Measurements from ENCODE around the gene TSPEAR. TPM values are rescaled to one million over a fixed set of nuclear protein-coding genes. Genes with fewer than 3 reads are reported as not detected.

The TSPEAR gene
- polyA plus RNA-seq, 1 experiment = not detected

- Histone ChIP-seq H3K36me3 (ENCODE audit: control insufficient read depth, insufficient read depth, low read length) (no peaks in the 10 kb centered on the region), H3K27me3 (ENCODE audit: control insufficient read depth, insufficient read depth, low read length) (peaks cover 14% of the 10 kb centered on the region), H3K4me3 (ENCODE audit: low read depth, low read length) (no peak overlapping the region)
- DNase-seq (ENCODE audit: low read depth) = no peak
- ChIA-PET CTCF (interaction anchor here (1.5 kb wide), 1 partner anchor 11 kb away, joined by 7 read pairs; no protein-coding TSS in a partner anchor), POLR2A (no interaction called here)
- TF ChIP-seq, protein P1, sequence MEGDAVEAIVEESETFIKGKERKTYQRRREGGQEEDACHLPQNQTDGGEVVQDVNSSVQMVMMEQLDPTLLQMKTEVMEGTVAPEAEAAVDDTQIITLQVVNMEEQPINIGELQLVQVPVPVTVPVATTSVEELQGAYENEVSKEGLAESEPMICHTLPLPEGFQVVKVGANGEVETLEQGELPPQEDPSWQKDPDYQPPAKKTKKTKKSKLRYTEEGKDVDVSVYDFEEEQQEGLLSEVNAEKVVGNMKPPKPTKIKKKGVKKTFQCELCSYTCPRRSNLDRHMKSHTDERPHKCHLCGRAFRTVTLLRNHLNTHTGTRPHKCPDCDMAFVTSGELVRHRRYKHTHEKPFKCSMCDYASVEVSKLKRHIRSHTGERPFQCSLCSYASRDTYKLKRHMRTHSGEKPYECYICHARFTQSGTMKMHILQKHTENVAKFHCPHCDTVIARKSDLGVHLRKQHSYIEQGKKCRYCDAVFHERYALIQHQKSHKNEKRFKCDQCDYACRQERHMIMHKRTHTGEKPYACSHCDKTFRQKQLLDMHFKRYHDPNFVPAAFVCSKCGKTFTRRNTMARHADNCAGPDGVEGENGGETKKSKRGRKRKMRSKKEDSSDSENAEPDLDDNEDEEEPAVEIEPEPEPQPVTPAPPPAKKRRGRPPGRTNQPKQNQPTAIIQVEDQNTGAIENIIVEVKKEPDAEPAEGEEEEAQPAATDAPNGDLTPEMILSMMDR (IDR thresholded peaks at IDR 0.05; ENCODE audit: insufficient read depth, low read depth, low read length) = no peak
Measured at GRCh38 chr21:44749759-44750674, 38.6 kb upstream of the TSPEAR start.

GRCh38 chr21:44749116-44749758 lies 37.9 kb upstream of the TSPEAR start:
- ChIA-PET CTCF (no interaction called here), POLR2A (no interaction called here)
- TF ChIP-seq, protein P1 (IDR thresholded peaks at IDR 0.05; ENCODE audit: insufficient read depth, low read depth, low read length) = no peak

DNA sequence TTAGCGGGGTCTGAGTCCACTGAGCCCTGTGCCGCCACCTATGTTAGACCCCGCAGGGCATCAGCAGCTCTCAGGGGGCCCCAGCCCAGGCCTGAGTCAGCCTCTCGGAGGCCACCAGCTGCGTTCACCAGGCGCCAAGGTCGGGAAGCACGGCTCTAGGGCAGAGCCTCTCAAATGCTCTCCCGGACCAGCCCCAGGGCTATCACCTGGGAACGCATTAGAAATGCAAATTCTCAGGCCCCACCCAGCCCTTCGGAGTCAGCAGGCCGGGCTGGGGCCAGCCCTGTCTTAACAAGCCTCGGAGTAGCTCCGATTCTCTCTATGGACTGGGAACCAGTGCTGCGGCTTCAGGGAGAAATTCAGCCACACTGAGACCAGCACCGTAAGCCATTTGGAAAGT lies 37.2 kb upstream of the TSPEAR start:
- Histone ChIP-seq H3K27me3 (ENCODE audit: control insufficient read depth, insufficient read depth, low read length) (peaks cover 17% of the 10 kb centered on the region), H3K4me3 (ENCODE audit: low read depth, low read length) (no peak overlapping the region), H3K36me3 (ENCODE audit: control insufficient read depth, insufficient read depth, low read length) (no peaks in the 10 kb centered on the region)
- no peak for DNase-seq (ENCODE audit: low read depth)
- TF ChIP-seq, protein P1 (IDR thresholded peaks at IDR 0.05; ENCODE audit: insufficient read depth, low read depth, low read length) = no peak
- CTCF ChIA-PET = no interaction called here
- POLR2A ChIA-PET = no interaction called here

More at GRCh38 chr21:44749116-44749758, 37.9 kb upstream of the TSPEAR start:
- H3K27me3 ChIP-seq (ENCODE audit: control insufficient read depth, insufficient read depth, low read length) = peaks cover 17% of the 10 kb centered on the region
- no peak for DNase-seq (ENCODE audit: low read depth)
- H3K4me3 ChIP-seq (ENCODE audit: low read depth, low read length) = no peak overlapping the region
- H3K36me3 ChIP-seq (ENCODE audit: control insufficient read depth, insufficient read depth, low read length) = no peaks in the 10 kb centered on the region

- TF ChIP-seq, protein P1 (IDR thresholded peaks at IDR 0.05; ENCODE audit: insufficient read depth, low read depth, low read length) = peak; percentile 33
- Histone ChIP-seq H3K4me3 (ENCODE audit: low read depth, low read length) (no peak overlapping the region), H3K36me3 (ENCODE audit: control insufficient read depth, insufficient read depth, low read length) (no peaks in the 10 kb centered on the region), H3K27me3 (ENCODE audit: control insufficient read depth, insufficient read depth, low read length) (peaks cover 5% of the 10 kb centered on the region)
- ChIA-PET CTCF (interaction anchor here (1.3 kb wide), 1 partner anchor 12 kb away, joined by 5 read pairs; no protein-coding TSS in a partner anchor), POLR2A (no interaction called here)
- DNase-seq (ENCODE audit: low read depth) = no peak
Measured at GRCh38 chr21:44742418-44743153, 31.2 kb upstream of the TSPEAR start.

- CTCF ChIA-PET = no interaction called here
- POLR2A ChIA-PET = no interaction called here
- peaks cover 3% of the 10 kb centered on the region for H3K27me3 ChIP-seq (ENCODE audit: control insufficient read depth, insufficient read depth, low read length)
- no peaks in the 10 kb centered on the region for H3K36me3 ChIP-seq (ENCODE audit: control insufficient read depth, insufficient read depth, low read length)
- no peak for DNase-seq (ENCODE audit: low read depth)
- H3K4me3 ChIP-seq (ENCODE audit: low read depth, low read length) = no peak overlapping the region
- TF ChIP-seq, protein P1 (IDR thresholded peaks at IDR 0.05; ENCODE audit: insufficient read depth, low read depth, low read length) = no peak
Measured at GRCh38 chr21:44741921-44742320, 30.5 kb upstream of the TSPEAR start.

Data from BJ (cell line).